Loucy (cell line): Measurements from ENCODE around the gene CACNA2D1.

Source experiments
- H2AFZ ChIP-seq: fragments of 200-600 bp; sonication (generic); 2 replicates; pipeline ENCODE4 v1.6.0; 2016; ENCODE audit warnings: antibody characterized with exemption, mild to moderate bottlenecking, low read length, moderate library complexity
- H3F3A ChIP-seq: fragments of 200-600 bp; 2 replicates; pipeline ENCODE4 v1.6.0; 2016; ENCODE audit warnings: antibody characterized with exemption, low read depth, mild to moderate bottlenecking
- H3K27me3 ChIP-seq: fragments of 200-600 bp; sonication (generic); 2 replicates; pipeline ENCODE4 v1.6.1; 2014; ENCODE audit warnings: low read length, mild to moderate bottlenecking; ENCODE audit not compliant: insufficient read depth, poor library complexity, severe bottlenecking
- H3K36me3 ChIP-seq: fragments of 200-600 bp; sonication (generic); 2 replicates; pipeline ENCODE4 v1.6.1; 2016; ENCODE audit warnings: low read length; ENCODE audit not compliant: insufficient read depth
- H3K4me1 ChIP-seq: fragments of 200-600 bp; sonication (generic); 2 replicates; pipeline ENCODE4 v1.5.1; 2014; ENCODE audit warnings: low read length, mild to moderate bottlenecking; ENCODE audit not compliant: insufficient read depth, poor library complexity, severe bottlenecking
- H3K4me2 ChIP-seq: fragments of 200-600 bp; sonication (generic); 2 replicates; pipeline ENCODE4 v1.6.0; 2014; ENCODE audit warnings: antibody characterized with exemption, low read length, low read depth, mild to moderate bottlenecking; ENCODE audit not compliant: poor library complexity, severe bottlenecking
- H3K4me3 ChIP-seq: fragments of 200-600 bp; sonication (generic); 2 replicates; pipeline ENCODE4 v1.5.1; 2014; ENCODE audit warnings: low read length, mild to moderate bottlenecking, mixed read lengths; ENCODE audit not compliant: poor library complexity, severe bottlenecking
- H3K79me2 ChIP-seq: fragments of 200-600 bp; sonication (generic); 2 replicates; pipeline ENCODE4 v1.6.1; 2014; ENCODE audit warnings: low read length; ENCODE audit not compliant: insufficient read depth
- H3K9ac ChIP-seq: fragments of 200-600 bp; sonication (generic); 2 replicates; pipeline ENCODE4 v1.6.0; 2014; ENCODE audit warnings: mild to moderate bottlenecking, low read depth, low read length, moderate library complexity; ENCODE audit not compliant: poor library complexity, severe bottlenecking
- H3K9me2 ChIP-seq: fragments of 200-600 bp; sonication (generic); replicated peaks from 2 replicates; pipeline ENCODE4 v1.6.1; 2016; ENCODE audit warnings: low read depth, low read length, mixed read lengths
- H3K9me3 ChIP-seq: fragments of 200-600 bp; sonication (generic); 2 replicates; pipeline ENCODE4 v1.6.1; 2014; ENCODE audit warnings: mild to moderate bottlenecking, antibody characterized with exemption, low read length, low read depth; ENCODE audit not compliant: insufficient read depth
- H4K20me1 ChIP-seq: fragments of 200-600 bp; sonication (generic); 2 replicates; pipeline ENCODE4 v1.6.0; 2014; ENCODE audit warnings: antibody characterized with exemption, low read length, mild to moderate bottlenecking; ENCODE audit not compliant: insufficient read depth, poor library complexity, severe bottlenecking
- EZH2phosphoT487 ChIP-seq: fragments of 200-600 bp; IDR thresholded peaks from 2 replicates; pipeline ENCODE4 v1.6.1; 2018; ENCODE audit warnings: antibody characterized with exemption, mild to moderate bottlenecking, moderate library complexity, borderline replicate concordance
- TF ChIP-seq, protein P1 (sequence below): fragments of 200-600 bp; sonication (generic); conservative IDR thresholded peaks from 2 replicates; pipeline ENCODE4 v1.5.1; 2014; ENCODE audit warnings: mild to moderate bottlenecking, antibody characterized with exemption, low read length

Gene CACNA2D1

DNA sequence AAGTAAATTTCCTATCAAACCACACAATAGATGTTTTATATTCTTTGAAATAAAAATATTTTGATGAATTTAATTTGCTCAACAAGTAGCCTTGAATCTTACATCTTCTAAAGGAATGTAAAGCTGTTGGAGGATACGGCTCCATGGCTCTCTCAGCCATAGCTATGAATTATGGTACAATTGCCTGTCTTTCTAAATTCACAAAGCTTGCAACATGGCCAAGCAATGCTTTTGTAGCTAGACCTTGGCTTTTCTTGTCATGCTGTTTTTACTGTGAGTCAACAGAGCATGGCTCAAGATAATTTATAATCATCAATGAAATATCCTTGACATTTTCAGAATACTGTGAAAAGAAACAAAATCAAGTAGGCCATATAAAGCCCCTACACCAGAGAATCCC, 286.7 kb downstream of the CACNA2D1 start:
- Histone ChIP-seq H3K9ac (no peak overlapping the region), H3K4me1 (no peaks in the 10 kb centered on the region)

GRCh38 chr7:82156168-82156567, 287.4 kb downstream of the CACNA2D1 start:
- no peak overlapping the region for H3K4me2 ChIP-seq
- H3K27me3 ChIP-seq: no peaks in the 10 kb centered on the region
- no peaks in the 10 kb centered on the region for H4K20me1 ChIP-seq
- H3K9me2 ChIP-seq: no peaks in the 10 kb centered on the region
- no peaks in the 10 kb centered on the region for H3K36me3 ChIP-seq
- H3K79me2 ChIP-seq: no peaks in the 10 kb centered on the region
- no peaks in the 10 kb centered on the region for H3K9me3 ChIP-seq
- H3K4me3 ChIP-seq: no peak overlapping the region
- no peaks in the 10 kb centered on the region for H3K4me1 ChIP-seq
- H3K9ac ChIP-seq: no peak overlapping the region
- H2AFZ ChIP-seq: no peak overlapping the region
- H3F3A ChIP-seq: no peaks in the 10 kb centered on the region
- TF ChIP-seq EZH2phosphoT487: no peak
- TF ChIP-seq, protein P1, sequence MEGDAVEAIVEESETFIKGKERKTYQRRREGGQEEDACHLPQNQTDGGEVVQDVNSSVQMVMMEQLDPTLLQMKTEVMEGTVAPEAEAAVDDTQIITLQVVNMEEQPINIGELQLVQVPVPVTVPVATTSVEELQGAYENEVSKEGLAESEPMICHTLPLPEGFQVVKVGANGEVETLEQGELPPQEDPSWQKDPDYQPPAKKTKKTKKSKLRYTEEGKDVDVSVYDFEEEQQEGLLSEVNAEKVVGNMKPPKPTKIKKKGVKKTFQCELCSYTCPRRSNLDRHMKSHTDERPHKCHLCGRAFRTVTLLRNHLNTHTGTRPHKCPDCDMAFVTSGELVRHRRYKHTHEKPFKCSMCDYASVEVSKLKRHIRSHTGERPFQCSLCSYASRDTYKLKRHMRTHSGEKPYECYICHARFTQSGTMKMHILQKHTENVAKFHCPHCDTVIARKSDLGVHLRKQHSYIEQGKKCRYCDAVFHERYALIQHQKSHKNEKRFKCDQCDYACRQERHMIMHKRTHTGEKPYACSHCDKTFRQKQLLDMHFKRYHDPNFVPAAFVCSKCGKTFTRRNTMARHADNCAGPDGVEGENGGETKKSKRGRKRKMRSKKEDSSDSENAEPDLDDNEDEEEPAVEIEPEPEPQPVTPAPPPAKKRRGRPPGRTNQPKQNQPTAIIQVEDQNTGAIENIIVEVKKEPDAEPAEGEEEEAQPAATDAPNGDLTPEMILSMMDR: no peak

More for the DNA sequence above, 286.7 kb downstream of the CACNA2D1 start:
- H3K79me2 ChIP-seq: no peaks in the 10 kb centered on the region
- no peaks in the 10 kb centered on the region for H4K20me1 ChIP-seq
- no peak overlapping the region for H2AFZ ChIP-seq
- no peaks in the 10 kb centered on the region for H3K9me2 ChIP-seq
- TF ChIP-seq, protein P1: no peak
- TF ChIP-seq EZH2phosphoT487: no peak
- H3K36me3 ChIP-seq: no peaks in the 10 kb centered on the region
- no peaks in the 10 kb centered on the region for H3K9me3 ChIP-seq
- H3K27me3 ChIP-seq: no peaks in the 10 kb centered on the region
- no peaks in the 10 kb centered on the region for H3F3A ChIP-seq
- H3K4me2 ChIP-seq: no peak overlapping the region
- H3K4me3 ChIP-seq: no peak overlapping the region

- H2AFZ ChIP-seq: no peak overlapping the region
- H3K9ac ChIP-seq: no peak overlapping the region
- H3K4me3 ChIP-seq: no peak overlapping the region
- H3K4me2 ChIP-seq: no peak overlapping the region
- H3K79me2 ChIP-seq: no peaks in the 10 kb centered on the region
- H3K9me2 ChIP-seq: no peaks in the 10 kb centered on the region
- no peaks in the 10 kb centered on the region for H3K36me3 ChIP-seq
- no peaks in the 10 kb centered on the region for H3K27me3 ChIP-seq
- H3F3A ChIP-seq: no peaks in the 10 kb centered on the region
- H3K4me1 ChIP-seq: no peaks in the 10 kb centered on the region
- H4K20me1 ChIP-seq: no peaks in the 10 kb centered on the region
- H3K9me3 ChIP-seq: no peaks in the 10 kb centered on the region
- no peak for TF ChIP-seq EZH2phosphoT487
- TF ChIP-seq, protein P1: no peak
Measured at GRCh38 chr7:82154728-82155127, 288.8 kb downstream of the CACNA2D1 start.
